ENCODE measurements around the gene GID8. TPM values are rescaled to one million over a fixed set of nuclear protein-coding genes. Genes with fewer than 3 reads are reported as not detected.

Gene GID8
- polyA plus RNA-seq, 2 of the 4 experiments (the other 2 are of a cell fraction): 19.2 to 24.5 TPM

GRCh38 chr20:62976886-62977285 is 38.9 kb downstream of the GID8 start:
- DNase-seq (ENCODE audit: low read depth in 1 of 2, low spot score in 1 of 2) (no peak), FAIRE-seq (no peak), ATAC-seq (no peak)
- WGBS (ENCODE audit: missing lambda C conversion rate): 65% methylated on average over 15 of the region's 16 CpGs
- no peak overlapping the region for H3K27ac ChIP-seq
- H3K9me3 ChIP-seq: no peaks in the 10 kb centered on the region
- ChIA-PET POLR2A (no interaction called here), CTCF (interaction anchor here (0.6 to 1.6 kb wide), 2 partner anchors 12 to 104 kb away, joined by 3 read pairs; no protein-coding TSS in a partner anchor)
- no peak overlapping the region for H3K4me2 ChIP-seq
- H3K4me1 ChIP-seq: 0 out of 3 replicates have a peak, but pooled peaks cover 3% of the 10 kb centered on the region
- no peak overlapping the region for H3K4me3 ChIP-seq
- TF ChIP-seq ELK1 (IDR thresholded peaks at IDR 0.05; ENCODE audit: low read depth, low read length) (no peak), HDAC2 (IDR thresholded peaks at IDR 0.05) (no peak), ZSCAN20 (CRISPR knock-in tag; IDR thresholded peaks at IDR 0.05) (no peak), CHD2 (IDR thresholded peaks at IDR 0.05; ENCODE audit: low read length, partially characterized antibody) (no peak), PBX3 (IDR thresholded peaks at IDR 0.05) (no peak), EHF (CRISPR knock-in tag; IDR thresholded peaks at IDR 0.05) (no peak), SREBF2 (IDR thresholded peaks at IDR 0.05) (no peak), EP300 (IDR thresholded peaks at IDR 0.05) (no peak), ZC3H11A (IDR thresholded peaks at IDR 0.05) (no peak), GATA3 (IDR thresholded peaks at IDR 0.05; ENCODE audit: borderline replicate concordance) (no peak), JUN (IDR thresholded peaks at IDR 0.05) (no peak), HEYL (CRISPR knock-in tag; IDR thresholded peaks at IDR 0.05) (no peak), PHF8 (IDR thresholded peaks at IDR 0.05; ENCODE audit: borderline replicate concordance, low read depth) (no peak), CTCF (IDR thresholded peaks at IDR 0.05) (no peak), MAZ (IDR thresholded peaks at IDR 0.05; ENCODE audit: borderline replicate concordance, low read depth, low read length) (no peak), NR3C1 (IDR thresholded peaks at IDR 0.05) (no peak)
- TF ChIP-seq, protein P1, sequence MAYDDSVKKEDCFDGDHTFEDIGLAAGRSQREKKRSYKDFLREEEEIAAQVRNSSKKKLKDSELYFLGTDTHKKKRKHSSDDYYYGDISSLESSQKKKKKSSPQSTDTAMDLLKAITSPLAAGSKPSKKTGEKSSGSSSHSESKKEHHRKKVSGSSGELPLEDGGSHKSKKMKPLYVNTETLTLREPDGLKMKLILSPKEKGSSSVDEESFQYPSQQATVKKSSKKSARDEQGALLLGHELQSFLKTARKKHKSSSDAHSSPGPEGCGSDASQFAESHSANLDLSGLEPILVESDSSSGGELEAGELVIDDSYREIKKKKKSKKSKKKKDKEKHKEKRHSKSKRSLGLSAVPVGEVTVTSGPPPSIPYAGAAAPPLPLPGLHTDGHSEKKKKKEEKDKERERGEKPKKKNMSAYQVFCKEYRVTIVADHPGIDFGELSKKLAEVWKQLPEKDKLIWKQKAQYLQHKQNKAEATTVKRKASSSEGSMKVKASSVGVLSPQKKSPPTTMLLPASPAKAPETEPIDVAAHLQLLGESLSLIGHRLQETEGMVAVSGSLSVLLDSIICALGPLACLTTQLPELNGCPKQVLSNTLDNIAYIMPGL (CRISPR knock-in tag; IDR thresholded peaks at IDR 0.05; ENCODE audit: borderline replicate concordance): no peak

- CTCF ChIA-PET: interaction anchor here (0.7 to 1.6 kb wide), 5 partner anchors 10 to 1143 kb away, joined by 3 to 5 read pairs (median 3); no protein-coding TSS in a partner anchor
- WGBS (ENCODE audit: missing lambda C conversion rate): 63% methylated on average over 38 of the region's 38 CpGs
- Histone ChIP-seq H3K4me3 (no peak overlapping the region), H3K9me3 (no peaks in the 10 kb centered on the region), H3K4me1 (no peaks in the 10 kb centered on the region), H3K27ac (no peak overlapping the region), H3K4me2 (no peak overlapping the region)
- FAIRE-seq: no peak
- peak; percentile 34 to 49 for DNase-seq (ENCODE audit: low read depth in 1 of 2, low spot score in 1 of 2)
- ATAC-seq: peak in 1 of 2 experiments; percentile 11; a peak in 2 of 6 replicates
- POLR2A ChIA-PET: no interaction called here
- TF ChIP-seq KDM1A (IDR thresholded peaks at IDR 0.05; ENCODE audit: low read depth) (no peak), CBX8 (IDR thresholded peaks at IDR 0.05) (no peak), ZFP36 (IDR thresholded peaks at IDR 0.05; ENCODE audit: borderline replicate concordance, partially characterized antibody) (no peak), BCL3 (IDR thresholded peaks at IDR 0.05) (no peak), SREBF2 (IDR thresholded peaks at IDR 0.05) (no peak), ELK1 (IDR thresholded peaks at IDR 0.05; ENCODE audit: low read depth, low read length) (no peak), CBX2 (IDR thresholded peaks at IDR 0.05; ENCODE audit: borderline replicate concordance, low read depth) (no peak), PHF8 (IDR thresholded peaks at IDR 0.05; ENCODE audit: borderline replicate concordance, low read depth) (no peak), JUNB (IDR thresholded peaks at IDR 0.05) (no peak), RCOR1 (IDR thresholded peaks at IDR 0.05; ENCODE audit: low read depth, low read length) (no peak), TP53 (CRISPR knock-in tag; IDR thresholded peaks at IDR 0.05) (no peak), RNF2 (IDR thresholded peaks at IDR 0.05; ENCODE audit: borderline replicate concordance, low read depth) (no peak)
- TF ChIP-seq, protein P2, sequence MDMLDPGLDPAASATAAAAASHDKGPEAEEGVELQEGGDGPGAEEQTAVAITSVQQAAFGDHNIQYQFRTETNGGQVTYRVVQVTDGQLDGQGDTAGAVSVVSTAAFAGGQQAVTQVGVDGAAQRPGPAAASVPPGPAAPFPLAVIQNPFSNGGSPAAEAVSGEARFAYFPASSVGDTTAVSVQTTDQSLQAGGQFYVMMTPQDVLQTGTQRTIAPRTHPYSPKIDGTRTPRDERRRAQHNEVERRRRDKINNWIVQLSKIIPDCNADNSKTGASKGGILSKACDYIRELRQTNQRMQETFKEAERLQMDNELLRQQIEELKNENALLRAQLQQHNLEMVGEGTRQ (IDR thresholded peaks at IDR 0.05): no peak
Observed at GRCh38 chr20:62977613-62978560, 39.9 kb downstream of the GID8 start.

Data from A549 (cell line).